Measurements from ENCODE around the gene CDH4. TPM values are rescaled to one million over a fixed set of nuclear protein-coding genes. Genes with fewer than 3 reads are reported as not detected.

Gene CDH4
- total and polyA plus RNA-seq, 2 of the 8 experiments (the other 6 are each of a cell fraction or from before 2014, with no cell fraction given) = 4.3 to 7.9 TPM

GRCh38 chr20:61458146-61458746 is 206.2 kb downstream of the CDH4 start (continued):
- TF ChIP-seq CHD7 (IDR thresholded peaks at IDR 0.05; ENCODE audit: insufficient replicate concordance, low read length) = no peak
- TF ChIP-seq JUND (IDR thresholded peaks at IDR 0.05; ENCODE audit: low read length) = no peak
- TF ChIP-seq SP2 (IDR thresholded peaks at IDR 0.05; ENCODE audit: low read length) = no peak
- no peak for TF ChIP-seq GABPA (IDR thresholded peaks at IDR 0.05; ENCODE audit: borderline replicate concordance, insufficient read depth, low read length)
- TF ChIP-seq GTF2F1 (IDR thresholded peaks at IDR 0.05; ENCODE audit: borderline replicate concordance, low read depth, low read length) = no peak

Measured in H1 (cell line).